Stimulated activated CD8-positive, alpha-beta memory T cell treated with anti-CD3 and anti-CD28 coated beads, Interleukin-2, amount 100 ng/mL, for 1 hour (primary cell): Measurements from ENCODE around the gene GRIK4.

Experiments
- DNase-seq, 2 donors: peaks; one replicate each; pipeline ENCODE4 v3.0.0-alpha.2; 2020; ENCODE audit warnings: low read depth in 2 of 2

GRIK4 gene

GRCh38 chr11:120814531-120815318 is 303.2 kb downstream of the GRIK4 start:
- no peak for DNase-seq

GRCh38 chr11:120815319-120816100 is 304.0 kb downstream of the GRIK4 start:
- DNase-seq, result no peak

GRCh38 chr11:120816176-120816575 is 304.6 kb downstream of the GRIK4 start:
- no peak for DNase-seq

- DNase-seq, result no peak
These were observed 305.2 kb downstream of the GRIK4 start for GRCh38 chr11:120816711-120817110.

GRCh38 chr11:120817158-120817557 is 305.6 kb downstream of the GRIK4 start:
- no peak for DNase-seq

GRCh38 chr11:120818097-120818496 is 306.5 kb downstream of the GRIK4 start:
- no peak for DNase-seq

- no peak for DNase-seq
These were observed 307.5 kb downstream of the GRIK4 start for GRCh38 chr11:120819003-120819402.

GRCh38 chr11:120819437-120820365 is 308.2 kb downstream of the GRIK4 start:
- no peak for DNase-seq

- no peak for DNase-seq
These were observed 311.6 kb downstream of the GRIK4 start for GRCh38 chr11:120823159-120823558.

- no peak for DNase-seq
These were observed 312.7 kb downstream of the GRIK4 start for GRCh38 chr11:120824242-120824641.

GRCh38 chr11:120827198-120827597 is 315.6 kb downstream of the GRIK4 start:
- DNase-seq, result no peak

- no peak for DNase-seq
These were observed 316.3 kb downstream of the GRIK4 start for GRCh38 chr11:120827820-120828219.

GRCh38 chr11:120828847-120829246 is 317.3 kb downstream of the GRIK4 start:
- DNase-seq, result no peak

- DNase-seq, result no peak
These were observed 318.6 kb downstream of the GRIK4 start for GRCh38 chr11:120830085-120830620.

GRCh38 chr11:120832481-120833238 is 321.1 kb downstream of the GRIK4 start:
- DNase-seq, result no peak

- no peak for DNase-seq
These were observed 323.2 kb downstream of the GRIK4 start for GRCh38 chr11:120834686-120835210.

GRCh38 chr11:120835601-120836228 is 324.2 kb downstream of the GRIK4 start:
- no peak for DNase-seq

- DNase-seq, result no peak
These were observed 326.1 kb downstream of the GRIK4 start for GRCh38 chr11:120837696-120838095.

- DNase-seq, result no peak
These were observed 327.7 kb downstream of the GRIK4 start for GRCh38 chr11:120839201-120839600.

- no peak for DNase-seq
These were observed 328.4 kb downstream of the GRIK4 start for GRCh38 chr11:120839846-120840402.
